ENCODE results near the gene CTDSP1. TPM values are rescaled to one million over a fixed set of nuclear protein-coding genes. Genes with fewer than 3 reads are reported as not detected.

CTDSP1 gene
- total and polyA plus RNA-seq, 2 donors: 58.2 to 91.9 TPM

- peak overlapping the region; percentile 80 to 89 for H3K27ac ChIP-seq (ENCODE audit: low read depth in 1 of 2, low read length in 1 of 2)
- peaks cover 16 to 52% of the 10 kb centered on the region in 2 donors for H3K4me1 ChIP-seq (ENCODE audit: control insufficient read depth in 2 of 2, insufficient read depth in 2 of 2, low read length in 2 of 2)
- peak in 7 of 9 donors; percentile 70 to 95 (median 87) for DNase-seq (ENCODE audit: low read depth in 6 of 9, low spot score in 9 of 9)
Observed at GRCh38 chr2:218406209-218406948, 6.7 kb downstream of the CTDSP1 start.

DNA sequence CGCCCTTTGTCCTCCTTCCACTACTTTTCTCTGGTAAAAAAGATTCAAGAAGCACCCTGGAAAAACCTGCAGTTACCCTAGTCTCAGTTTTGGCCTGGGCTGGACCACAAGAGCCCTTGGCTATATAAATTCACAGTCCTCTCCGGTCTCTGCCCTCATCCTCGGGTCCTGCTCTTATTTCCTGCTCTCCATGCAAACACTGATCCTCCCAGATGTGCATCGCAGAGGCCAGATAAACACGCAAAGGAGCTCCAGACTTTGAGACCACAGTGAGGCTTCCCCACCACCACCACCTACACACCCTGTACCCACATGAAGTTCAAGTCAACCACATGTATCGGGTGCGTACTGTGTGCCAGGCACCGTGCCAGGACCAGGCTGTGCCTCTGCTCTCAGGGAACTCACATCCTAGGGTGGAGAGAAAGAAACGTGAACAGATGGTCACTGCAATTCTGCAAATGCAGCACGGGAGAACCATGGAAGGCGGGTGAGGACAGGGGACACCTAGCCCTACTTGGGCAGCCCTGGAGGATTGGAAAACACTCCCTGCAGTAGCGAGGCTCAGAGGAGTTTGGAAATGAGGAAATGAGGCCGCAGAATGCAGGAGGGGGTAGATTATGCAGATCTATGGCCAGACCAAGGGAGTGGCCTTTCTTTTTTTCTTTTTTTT lies 7.4 kb downstream of the CTDSP1 start:
- Histone ChIP-seq H3K27me3 (ENCODE audit: control insufficient read depth in 2 of 2, insufficient read depth in 1 of 2, low read length in 1 of 2) (no peaks in the 10 kb centered on the region), H3K36me3 (ENCODE audit: control insufficient read depth in 2 of 2, insufficient read depth in 2 of 2, low read length in 1 of 2) (peaks cover 23 to 25% of the 10 kb centered on the region in 2 donors), H3K4me1 (ENCODE audit: control insufficient read depth in 2 of 2, insufficient read depth in 2 of 2, low read length in 2 of 2) (peaks cover 12 to 45% of the 10 kb centered on the region in 2 donors), H3K4me3 (ENCODE audit: low read length in 2 of 2) (peak overlapping the region; percentile 54 to 56), H3K27ac (ENCODE audit: low read depth in 1 of 2, low read length in 1 of 2) (peak overlapping the region; percentile 80 to 87), H3K9me3 (ENCODE audit: control insufficient read depth in 2 of 2, insufficient read depth in 1 of 2, low read length in 1 of 2) (no peaks in the 10 kb centered on the region)
- 4% methylated on average over 13 of the region's 13 CpGs for WGBS
- DNase-seq (ENCODE audit: low read depth in 6 of 9, low spot score in 9 of 9): peak in 7 of 9 donors; percentile 41 to 80 (median 57)

More at GRCh38 chr2:218406209-218406948, 6.7 kb downstream of the CTDSP1 start:
- no peaks in the 10 kb centered on the region for H3K27me3 ChIP-seq (ENCODE audit: control insufficient read depth in 2 of 2, insufficient read depth in 1 of 2, low read length in 1 of 2)
- H3K36me3 ChIP-seq (ENCODE audit: control insufficient read depth in 2 of 2, insufficient read depth in 2 of 2, low read length in 1 of 2): peaks cover 29 to 30% of the 10 kb centered on the region in 2 donors
- WGBS: 1% methylated on average over 56 of the region's 56 CpGs
- peak overlapping the region; percentile 56 for H3K4me3 ChIP-seq (ENCODE audit: low read length in 2 of 2)
- H3K9me3 ChIP-seq (ENCODE audit: control insufficient read depth in 2 of 2, insufficient read depth in 1 of 2, low read length in 1 of 2): no peaks in the 10 kb centered on the region

GRCh38 chr2:218407717-218408116 lies 8.0 kb downstream of the CTDSP1 start:
- 90% methylated on average over 8 of the region's 8 CpGs for WGBS
- H3K27ac ChIP-seq (ENCODE audit: low read depth in 1 of 2, low read length in 1 of 2): no peak overlapping the region
- H3K4me1 ChIP-seq (ENCODE audit: control insufficient read depth in 2 of 2, insufficient read depth in 2 of 2, low read length in 2 of 2): peaks cover 12 to 42% of the 10 kb centered on the region in 2 donors

DNA sequence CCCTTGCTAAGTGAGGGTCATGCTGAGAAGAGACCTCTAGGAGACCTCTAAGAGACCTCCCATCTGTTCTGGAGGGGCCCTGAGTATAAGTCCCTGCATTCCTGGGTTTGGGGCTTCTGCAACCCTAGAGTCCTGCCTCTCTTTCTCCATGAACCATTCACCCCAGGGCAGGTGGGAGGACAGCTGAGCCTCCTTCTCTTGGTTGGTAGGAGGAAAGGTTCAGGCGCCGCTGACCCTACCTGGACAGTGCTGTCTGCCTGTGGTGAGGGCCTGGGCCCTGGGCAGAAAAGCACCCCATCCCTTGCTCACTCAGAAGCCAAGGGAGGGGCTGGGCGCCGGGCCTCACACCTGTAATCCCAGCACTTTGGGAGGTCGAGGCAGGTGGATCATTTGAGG lies 18.7 kb downstream of the CTDSP1 start:
- H3K4me1 ChIP-seq (ENCODE audit: control insufficient read depth in 2 of 2, insufficient read depth in 2 of 2, low read length in 2 of 2): peaks cover 0 to 3% of the 10 kb centered on the region in 2 donors
- no peaks in the 10 kb centered on the region for H3K27me3 ChIP-seq (ENCODE audit: control insufficient read depth in 2 of 2, insufficient read depth in 1 of 2, low read length in 1 of 2)
- H3K36me3 ChIP-seq (ENCODE audit: control insufficient read depth in 2 of 2, insufficient read depth in 2 of 2, low read length in 1 of 2): no peaks in the 10 kb centered on the region
- H3K27ac ChIP-seq (ENCODE audit: low read depth in 1 of 2, low read length in 1 of 2): no peak overlapping the region
- DNase-seq (ENCODE audit: low read depth in 6 of 9, low spot score in 9 of 9): no peak
- 93% methylated on average over 5 of the region's 5 CpGs for WGBS
- no peaks in the 10 kb centered on the region for H3K9me3 ChIP-seq (ENCODE audit: control insufficient read depth in 2 of 2, insufficient read depth in 1 of 2, low read length in 1 of 2)
- no peak overlapping the region for H3K4me3 ChIP-seq (ENCODE audit: low read length in 2 of 2)

More at GRCh38 chr2:218407717-218408116, 8.0 kb downstream of the CTDSP1 start:
- peaks cover 17 to 19% of the 10 kb centered on the region in 2 donors for H3K36me3 ChIP-seq (ENCODE audit: control insufficient read depth in 2 of 2, insufficient read depth in 2 of 2, low read length in 1 of 2)
- no peaks in the 10 kb centered on the region for H3K9me3 ChIP-seq (ENCODE audit: control insufficient read depth in 2 of 2, insufficient read depth in 1 of 2, low read length in 1 of 2)
- H3K27me3 ChIP-seq (ENCODE audit: control insufficient read depth in 2 of 2, insufficient read depth in 1 of 2, low read length in 1 of 2): no peaks in the 10 kb centered on the region
- no peak for DNase-seq (ENCODE audit: low read depth in 6 of 9, low spot score in 9 of 9)
- H3K4me3 ChIP-seq (ENCODE audit: low read length in 2 of 2): no peak overlapping the region

DNA sequence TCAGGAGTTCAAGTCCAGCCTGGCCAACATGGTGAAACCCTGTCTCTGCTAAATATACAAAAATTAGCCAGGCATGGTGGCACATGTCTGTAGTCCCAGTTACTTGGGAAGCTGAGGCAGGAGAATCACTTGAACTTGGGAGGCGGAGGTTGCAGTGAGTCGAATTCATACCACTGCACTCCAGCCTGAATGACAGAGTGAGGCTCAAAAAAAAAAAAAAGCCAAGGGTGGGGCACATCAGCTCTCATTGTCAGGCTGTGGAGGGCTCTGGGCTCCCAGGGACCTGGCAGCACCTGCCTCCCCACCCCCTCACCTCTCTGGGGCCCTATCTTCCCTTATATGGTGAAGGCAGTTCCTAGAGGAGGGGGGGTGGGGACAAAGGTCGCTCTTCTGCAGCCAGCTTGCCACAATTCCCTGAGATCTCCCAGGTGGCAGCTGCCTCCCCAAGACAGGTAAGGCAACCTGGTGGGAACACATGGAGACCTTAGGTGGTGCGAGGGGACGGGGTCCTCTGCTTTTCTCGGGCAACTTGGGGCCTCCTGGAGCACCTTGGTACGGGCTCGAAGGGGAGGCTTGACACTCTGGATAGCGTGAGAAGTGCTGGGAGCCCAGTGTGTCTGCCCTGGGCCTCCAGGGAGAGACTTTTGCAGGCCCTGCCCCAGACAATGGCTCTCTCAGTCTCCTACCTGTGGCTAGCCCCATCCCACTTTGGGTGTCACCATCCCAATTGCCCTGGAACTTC lies 19.2 kb downstream of the CTDSP1 start, which contains the start of gene VIL1:
Gene VIL1, plus strand, starts transcription at position 407 of the 742 bp plus-strand sequence. CDS start 4,656 bp downstream, outside the sequence.
- DNase-seq (ENCODE audit: low read depth in 6 of 9, low spot score in 9 of 9): peak in 1 of 9 donors; percentile 6
- Histone ChIP-seq H3K4me1 (ENCODE audit: control insufficient read depth in 2 of 2, insufficient read depth in 2 of 2, low read length in 2 of 2) (peaks cover 0 to 3% of the 10 kb centered on the region in 2 donors), H3K4me3 (ENCODE audit: low read length in 2 of 2) (no peak within 1 kb of the TSS), H3K27ac (ENCODE audit: low read depth in 1 of 2, low read length in 1 of 2) (no peak within 1 kb of the TSS), H3K36me3 (ENCODE audit: control insufficient read depth in 2 of 2, insufficient read depth in 2 of 2, low read length in 1 of 2) (no peaks in the 10 kb centered on the region), H3K27me3 (ENCODE audit: control insufficient read depth in 2 of 2, insufficient read depth in 1 of 2, low read length in 1 of 2) (no peaks in the 10 kb centered on the region), H3K9me3 (ENCODE audit: control insufficient read depth in 2 of 2, insufficient read depth in 1 of 2, low read length in 1 of 2) (no peaks in the 10 kb centered on the region)
- 97% methylated on average over 9 of the region's 9 CpGs for WGBS

DNA sequence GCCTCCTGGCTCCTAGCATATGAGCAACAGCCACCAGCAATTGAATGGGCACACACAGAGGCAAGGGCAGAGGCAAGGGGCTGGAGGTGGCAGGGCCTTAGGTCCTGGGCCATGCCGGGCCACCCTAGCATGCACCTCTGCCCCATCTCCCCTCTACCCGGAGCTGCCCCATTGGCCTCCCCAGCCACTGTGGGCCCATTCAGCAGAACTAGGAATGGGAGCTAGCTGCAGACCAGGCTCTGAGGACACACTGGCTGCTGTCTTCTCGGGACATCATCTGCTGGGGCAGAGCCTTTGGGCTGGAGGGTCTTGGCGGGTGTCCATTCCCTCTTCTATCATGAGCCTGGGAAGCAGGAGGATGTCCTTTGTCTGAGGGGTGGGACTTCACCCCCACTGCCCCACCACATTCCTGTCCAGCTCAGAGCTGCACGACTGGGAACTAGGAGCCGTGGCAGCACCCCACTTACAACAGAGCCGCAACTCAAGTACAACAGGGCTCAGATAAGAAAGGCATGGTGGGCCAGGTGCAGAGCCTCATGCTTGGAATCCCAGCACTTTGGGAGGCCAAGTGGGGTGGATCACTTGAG lies 20.1 kb downstream of the CTDSP1 start:
- peaks cover 0 to 3% of the 10 kb centered on the region in 2 donors for H3K4me1 ChIP-seq (ENCODE audit: control insufficient read depth in 2 of 2, insufficient read depth in 2 of 2, low read length in 2 of 2)
- no peaks in the 10 kb centered on the region for H3K36me3 ChIP-seq (ENCODE audit: control insufficient read depth in 2 of 2, insufficient read depth in 2 of 2, low read length in 1 of 2)
- DNase-seq (ENCODE audit: low read depth in 6 of 9, low spot score in 9 of 9): no peak
- H3K9me3 ChIP-seq (ENCODE audit: control insufficient read depth in 2 of 2, insufficient read depth in 1 of 2, low read length in 1 of 2): no peaks in the 10 kb centered on the region
- no peak overlapping the region for H3K27ac ChIP-seq (ENCODE audit: low read depth in 1 of 2, low read length in 1 of 2)
- H3K27me3 ChIP-seq (ENCODE audit: control insufficient read depth in 2 of 2, insufficient read depth in 1 of 2, low read length in 1 of 2): no peaks in the 10 kb centered on the region
- no peak overlapping the region for H3K4me3 ChIP-seq (ENCODE audit: low read length in 2 of 2)
- over 99% methylated on average over 7 of the region's 7 CpGs for WGBS

- Histone ChIP-seq H3K4me1 (ENCODE audit: control insufficient read depth in 2 of 2, insufficient read depth in 2 of 2, low read length in 2 of 2) (peaks cover 0 to 3% of the 10 kb centered on the region in 2 donors), H3K4me3 (ENCODE audit: low read length in 2 of 2) (no peak overlapping the region), H3K27me3 (ENCODE audit: control insufficient read depth in 2 of 2, insufficient read depth in 1 of 2, low read length in 1 of 2) (no peaks in the 10 kb centered on the region), H3K36me3 (ENCODE audit: control insufficient read depth in 2 of 2, insufficient read depth in 2 of 2, low read length in 1 of 2) (no peaks in the 10 kb centered on the region), H3K27ac (ENCODE audit: low read depth in 1 of 2, low read length in 1 of 2) (no peak overlapping the region), H3K9me3 (ENCODE audit: control insufficient read depth in 2 of 2, insufficient read depth in 1 of 2, low read length in 1 of 2) (no peaks in the 10 kb centered on the region)
- WGBS: 89% methylated on average over 2 of the region's 2 CpGs
- DNase-seq (ENCODE audit: low read depth in 6 of 9, low spot score in 9 of 9): no peak
Observed at GRCh38 chr2:218421027-218421426, 21.4 kb downstream of the CTDSP1 start.

DNA sequence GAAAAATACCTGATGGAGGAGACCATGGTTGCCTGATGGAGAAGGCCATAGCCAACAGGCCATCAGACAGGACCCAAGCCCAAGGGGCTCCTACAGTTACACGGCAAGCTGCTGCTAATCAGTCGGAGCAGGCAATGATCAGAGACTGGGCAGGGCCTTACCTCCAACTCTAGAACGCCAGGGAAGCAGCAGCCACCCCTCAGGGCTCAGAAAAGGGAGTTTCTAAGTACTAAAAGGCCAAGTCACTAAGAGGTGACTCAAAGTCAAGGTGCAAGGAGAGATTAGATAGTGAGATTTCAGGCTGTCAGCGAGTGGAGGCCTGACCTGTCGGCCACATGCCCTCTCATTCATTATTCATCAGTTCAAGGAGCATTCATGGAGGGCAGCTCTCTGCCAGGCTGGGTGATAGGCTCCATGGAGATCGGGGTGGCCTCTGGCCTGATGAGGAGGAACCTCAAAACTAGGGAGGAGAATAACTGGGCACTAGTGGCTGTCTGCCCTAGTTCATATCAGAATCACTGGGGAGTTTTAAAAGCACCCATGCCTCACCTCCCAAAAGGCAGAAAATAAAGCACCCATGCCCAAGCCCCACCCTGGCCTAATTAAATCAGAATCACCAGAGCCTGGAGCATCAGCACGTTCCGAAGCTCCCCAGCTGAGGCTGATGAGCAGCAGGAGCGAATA lies 22.9 kb downstream of the CTDSP1 start:
- Histone ChIP-seq H3K4me3 (ENCODE audit: low read length in 2 of 2) (no peak overlapping the region), H3K27me3 (ENCODE audit: control insufficient read depth in 2 of 2, insufficient read depth in 1 of 2, low read length in 1 of 2) (no peaks in the 10 kb centered on the region), H3K4me1 (ENCODE audit: control insufficient read depth in 2 of 2, insufficient read depth in 2 of 2, low read length in 2 of 2) (peaks cover 0 to 3% of the 10 kb centered on the region in 2 donors), H3K36me3 (ENCODE audit: control insufficient read depth in 2 of 2, insufficient read depth in 2 of 2, low read length in 1 of 2) (no peaks in the 10 kb centered on the region), H3K27ac (ENCODE audit: low read depth in 1 of 2, low read length in 1 of 2) (no peak overlapping the region), H3K9me3 (ENCODE audit: control insufficient read depth in 2 of 2, insufficient read depth in 1 of 2, low read length in 1 of 2) (no peaks in the 10 kb centered on the region)
- WGBS: 96% methylated on average over 9 of the region's 9 CpGs
- no peak for DNase-seq (ENCODE audit: low read depth in 6 of 9, low spot score in 9 of 9)

All from thymus (tissue), 11 donors.